Measurements from ENCODE around the gene CROCC.

Gene CROCC

DNA sequence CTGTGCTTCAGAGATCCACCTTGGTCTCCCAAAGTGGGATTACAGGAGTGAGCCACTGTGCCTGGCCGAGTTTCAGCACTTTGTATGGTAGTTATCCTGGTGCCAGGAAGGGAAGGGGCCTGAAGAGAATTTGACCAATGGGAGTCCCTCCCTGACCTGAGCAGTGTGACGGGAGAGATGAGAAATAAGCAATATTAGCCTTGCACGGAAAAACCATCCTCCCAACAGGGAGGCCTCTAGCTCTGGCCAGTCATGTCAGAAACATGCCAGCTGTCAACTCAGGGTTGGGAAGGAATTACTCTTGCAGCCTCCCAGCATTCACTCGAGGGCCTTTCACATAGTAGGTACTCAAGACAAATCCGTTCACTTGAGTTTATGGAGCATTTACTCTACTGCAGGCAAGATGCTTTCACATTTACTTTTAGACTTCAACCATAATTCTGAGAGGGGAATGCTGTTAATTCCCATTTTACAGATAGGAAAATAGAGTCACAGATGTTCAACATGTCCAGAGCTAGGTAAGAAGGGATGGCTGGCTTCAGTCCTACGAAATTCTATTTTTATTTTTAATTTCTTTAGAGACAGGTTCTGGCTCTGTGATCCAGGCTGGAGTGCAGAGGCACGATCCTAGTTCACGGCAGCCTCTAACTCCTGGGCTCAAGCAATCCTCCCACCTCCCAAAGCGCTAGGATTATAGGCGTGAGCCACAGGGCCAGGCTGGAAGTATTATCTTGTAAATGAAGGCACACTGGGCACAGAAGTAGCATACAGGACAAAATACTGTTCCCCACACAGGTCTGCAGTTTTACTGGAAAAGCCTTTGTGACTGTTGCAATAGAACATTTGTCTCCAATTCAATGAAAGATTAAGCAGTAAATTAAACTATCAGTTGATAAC is 93.2 kb downstream of the CROCC start:
- no peak for DNase-seq

- DNase-seq: no peak
Measured at GRCh38 chr1:17016317-17016661, 94.6 kb downstream of the CROCC start.

DNA sequence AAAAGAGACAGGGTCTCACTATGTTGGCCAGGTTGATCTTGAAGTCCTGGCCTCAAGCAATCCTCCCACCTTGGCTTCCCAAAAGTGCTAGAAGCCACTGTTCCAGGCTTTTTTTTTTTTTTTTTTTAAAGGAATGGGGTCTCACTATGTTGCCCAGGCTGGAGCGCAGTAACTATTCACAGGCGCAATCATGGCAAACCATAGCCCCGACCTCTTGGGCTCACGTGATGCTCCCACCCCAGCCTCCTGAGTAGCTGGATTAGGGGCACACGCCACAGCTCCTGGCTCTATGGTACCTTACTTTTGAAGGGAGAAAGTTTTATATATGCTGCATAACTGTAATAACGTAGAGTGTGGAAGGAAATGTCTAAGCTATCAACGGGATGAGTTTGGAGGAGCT is 95.7 kb downstream of the CROCC start:
- DNase-seq: no peak

DNA sequence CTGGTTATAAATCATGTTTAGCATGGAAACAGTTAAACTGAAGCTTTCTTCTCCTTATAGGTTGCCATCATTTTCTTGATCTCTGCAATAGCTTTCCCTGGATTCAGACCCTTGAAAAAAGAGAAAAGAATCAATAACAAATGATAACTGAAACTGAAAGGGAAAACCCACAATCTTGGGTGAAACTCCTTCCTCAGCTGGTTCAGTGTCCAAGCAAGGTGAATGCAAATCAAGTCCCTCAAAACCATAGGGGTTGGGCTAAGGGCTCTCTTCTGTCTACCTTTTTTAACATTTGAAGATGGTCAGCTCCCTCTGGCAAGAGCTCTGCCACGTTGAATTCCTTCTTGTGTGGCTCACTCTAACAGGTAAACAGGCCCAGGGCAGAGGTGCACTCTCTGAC is 97.1 kb downstream of the CROCC start:
- no peak for DNase-seq

GRCh38 chr1:17020502-17020901 is 98.8 kb downstream of the CROCC start:
- DNase-seq: no peak

GRCh38 chr1:17021896-17022295 is 100.2 kb downstream of the CROCC start:
- DNase-seq: no peak

Measured in NCI-H2107 (cell line).